HFFc6 (cell line): ENCODE measurements around the gene DDX42. TPM values are rescaled to one million over a fixed set of nuclear protein-coding genes. Genes with fewer than 3 reads are reported as not detected.

Experiments used
- DNase-seq: peaks from one replicate; pipeline ENCODE4 v3.0.0-alpha.2; 2018
- H3K27ac Mint-ChIP-seq: 2 replicates; pipeline ENCODE4 v1.8.0; 2020; ENCODE audit warnings: mild to moderate bottlenecking, mixed read lengths
- H3K27me3 Mint-ChIP-seq: 2 replicates; pipeline ENCODE4 v1.8.0; 2021; ENCODE audit warnings: mild to moderate bottlenecking, moderate library complexity, mixed read lengths; ENCODE audit not compliant: insufficient read depth
- H3K36me3 Mint-ChIP-seq: 2 replicates; pipeline ENCODE4 v1.8.0; 2021; ENCODE audit warnings: low read depth, mixed read lengths
- H3K4me1 Mint-ChIP-seq: 2 replicates; pipeline ENCODE4 v1.8.0; 2020; ENCODE audit warnings: low read depth, mixed read lengths
- H3K4me3 Mint-ChIP-seq: 2 replicates; pipeline ENCODE4 v1.8.0; 2020; ENCODE audit warnings: mild to moderate bottlenecking, moderate library complexity, mixed read lengths
- H3K9me3 Mint-ChIP-seq: 2 replicates; pipeline ENCODE4 v1.8.0; 2020; ENCODE audit warnings: mild to moderate bottlenecking, mixed read lengths
- total RNA-seq, 6 experiments: library from RNA; stranded (reverse); fragmentation: NEBNext Ultra II Directional; extraction: Animal tissue kit (Norgen Biotek cat#: 25700); gene quantifications; 2 replicates in 1 of 6; 3 replicates in 5 of 6; pipeline ENCODE4 v1.2.3, GENCODE V29; 2021
- TF ChIP-seq, protein P1 (sequence below): fragments of 200-600 bp; sonication (generic); IDR thresholded peaks from 2 replicates; pipeline ENCODE4 v1.5.0; 2021; ENCODE audit warnings: antibody characterized with exemption, mild to moderate bottlenecking

Gene DDX42
- total RNA-seq, 6 experiments from 2014 or later, result 76.2 to 88.4 (median 80.2) TPM

DNA sequence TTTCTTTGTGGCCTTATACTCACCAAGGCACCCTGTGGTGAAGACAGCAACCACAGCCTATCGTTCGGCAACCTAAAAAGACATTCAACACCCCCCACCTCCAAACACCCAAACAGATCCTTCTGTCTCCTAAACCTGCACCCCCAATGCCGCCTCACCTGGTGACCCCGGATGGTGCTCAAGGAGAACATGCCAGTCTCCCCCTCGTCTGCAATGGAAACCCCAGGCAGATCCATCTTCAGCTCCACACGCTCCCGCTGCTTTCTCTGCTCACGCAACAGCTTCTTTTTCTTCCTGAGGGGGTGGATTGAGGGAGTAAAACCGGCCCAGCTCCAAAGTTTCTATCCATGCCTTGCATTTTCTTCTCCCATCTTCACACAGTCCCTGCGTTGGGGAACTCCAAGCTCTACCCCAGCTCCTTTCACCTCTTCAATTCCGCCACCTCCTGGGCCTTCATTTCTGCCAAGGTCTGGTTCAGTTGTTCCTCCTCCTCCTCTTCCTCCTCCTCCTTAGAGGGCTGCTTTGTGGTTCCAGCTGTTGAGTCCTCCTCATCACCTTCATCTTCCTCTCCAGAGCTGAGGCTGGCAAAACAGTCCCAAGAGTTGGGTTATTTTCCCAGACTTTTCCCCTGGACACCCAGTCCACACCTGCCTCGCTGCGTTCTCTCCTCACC is 49.8 kb downstream of the DDX42 start:
- Mint-ChIP-seq H3K9me3 (no peaks in the 10 kb centered on the region; the same call in 1 of the 2 replicates), H3K27me3 (peaks cover 14% of the 10 kb centered on the region), H3K4me1 (peaks cover 34% of the 10 kb centered on the region), H3K27ac (peak overlapping the region; percentile 31), H3K4me3 (peak overlapping the region; percentile 23; the same call in 1 of the 2 replicates), H3K36me3 (peaks cover 77% of the 10 kb centered on the region)
- TF ChIP-seq, protein P1, sequence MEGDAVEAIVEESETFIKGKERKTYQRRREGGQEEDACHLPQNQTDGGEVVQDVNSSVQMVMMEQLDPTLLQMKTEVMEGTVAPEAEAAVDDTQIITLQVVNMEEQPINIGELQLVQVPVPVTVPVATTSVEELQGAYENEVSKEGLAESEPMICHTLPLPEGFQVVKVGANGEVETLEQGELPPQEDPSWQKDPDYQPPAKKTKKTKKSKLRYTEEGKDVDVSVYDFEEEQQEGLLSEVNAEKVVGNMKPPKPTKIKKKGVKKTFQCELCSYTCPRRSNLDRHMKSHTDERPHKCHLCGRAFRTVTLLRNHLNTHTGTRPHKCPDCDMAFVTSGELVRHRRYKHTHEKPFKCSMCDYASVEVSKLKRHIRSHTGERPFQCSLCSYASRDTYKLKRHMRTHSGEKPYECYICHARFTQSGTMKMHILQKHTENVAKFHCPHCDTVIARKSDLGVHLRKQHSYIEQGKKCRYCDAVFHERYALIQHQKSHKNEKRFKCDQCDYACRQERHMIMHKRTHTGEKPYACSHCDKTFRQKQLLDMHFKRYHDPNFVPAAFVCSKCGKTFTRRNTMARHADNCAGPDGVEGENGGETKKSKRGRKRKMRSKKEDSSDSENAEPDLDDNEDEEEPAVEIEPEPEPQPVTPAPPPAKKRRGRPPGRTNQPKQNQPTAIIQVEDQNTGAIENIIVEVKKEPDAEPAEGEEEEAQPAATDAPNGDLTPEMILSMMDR, result no peak
- DNase-seq, result no peak

DNA sequence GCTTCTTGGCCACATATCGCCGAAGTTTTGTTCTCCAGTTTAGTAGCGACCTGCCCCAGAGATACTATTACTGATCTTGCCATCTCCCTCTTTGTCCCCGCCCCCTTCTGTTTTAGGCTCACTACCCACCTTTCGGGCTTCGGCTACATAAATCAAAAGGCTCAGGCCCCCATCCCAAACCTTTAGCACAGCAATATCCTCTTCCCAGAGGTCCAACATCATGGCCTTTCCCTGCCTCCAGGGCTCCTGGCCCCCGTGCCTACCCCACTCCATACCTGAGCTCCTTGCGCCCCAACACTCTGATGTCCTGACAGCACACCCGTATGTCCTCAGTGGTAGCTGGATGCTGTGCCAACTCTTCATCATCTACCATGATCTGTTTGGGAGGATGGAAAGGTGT is 50.4 kb downstream of the DDX42 start:
- H3K4me1 Mint-ChIP-seq, result peaks cover 40% of the 10 kb centered on the region
- peaks cover 14% of the 10 kb centered on the region for H3K27me3 Mint-ChIP-seq
- H3K27ac Mint-ChIP-seq, result peak overlapping the region; percentile 25
- no peak for DNase-seq
- peaks cover 73% of the 10 kb centered on the region for H3K36me3 Mint-ChIP-seq
- no peaks in the 10 kb centered on the region; the same call in 1 of the 2 replicates for H3K9me3 Mint-ChIP-seq
- peak overlapping the region; percentile 30; the same call in 1 of the 2 replicates for H3K4me3 Mint-ChIP-seq
- TF ChIP-seq, protein P1, result no peak

DNA sequence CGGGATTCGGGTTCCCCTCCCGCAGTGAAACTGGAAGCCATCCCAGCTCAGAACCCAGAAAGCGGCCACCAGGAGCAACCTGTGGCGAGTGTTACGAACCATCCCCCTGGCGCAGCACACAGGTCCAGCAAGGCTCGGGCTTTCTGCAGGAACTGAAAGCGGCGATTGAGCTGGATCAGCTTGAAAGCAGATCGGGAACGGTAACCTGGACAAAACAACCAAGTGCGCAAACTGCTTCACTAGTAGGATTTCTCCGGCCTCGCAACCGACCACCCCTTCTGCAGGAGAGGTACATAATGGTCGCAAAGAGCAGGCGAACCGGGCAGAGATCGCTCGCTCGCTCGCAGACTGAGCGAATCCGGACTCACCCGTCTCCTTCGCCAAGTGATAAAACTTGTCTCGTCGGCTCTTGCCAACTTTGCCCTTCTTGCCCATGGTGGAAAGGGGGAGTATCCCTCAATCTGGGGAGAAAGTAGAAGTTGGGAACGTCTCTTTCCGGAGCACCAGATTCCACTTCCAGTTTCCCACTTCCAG is 52.6 kb downstream of the DDX42 start:
- Mint-ChIP-seq H3K36me3 (peaks cover 76% of the 10 kb centered on the region), H3K27me3 (peaks cover 8% of the 10 kb centered on the region), H3K4me1 (peaks cover 46% of the 10 kb centered on the region), H3K9me3 (no peaks in the 10 kb centered on the region; the same call in 1 of the 2 replicates), H3K4me3 (peak overlapping the region; percentile 97), H3K27ac (peak overlapping the region; percentile 100)
- DNase-seq, result peak; percentile 18
- TF ChIP-seq, protein P1, result 0 out of 2 replicates have a peak, but pooled peaks have one; percentile 9

DNA sequence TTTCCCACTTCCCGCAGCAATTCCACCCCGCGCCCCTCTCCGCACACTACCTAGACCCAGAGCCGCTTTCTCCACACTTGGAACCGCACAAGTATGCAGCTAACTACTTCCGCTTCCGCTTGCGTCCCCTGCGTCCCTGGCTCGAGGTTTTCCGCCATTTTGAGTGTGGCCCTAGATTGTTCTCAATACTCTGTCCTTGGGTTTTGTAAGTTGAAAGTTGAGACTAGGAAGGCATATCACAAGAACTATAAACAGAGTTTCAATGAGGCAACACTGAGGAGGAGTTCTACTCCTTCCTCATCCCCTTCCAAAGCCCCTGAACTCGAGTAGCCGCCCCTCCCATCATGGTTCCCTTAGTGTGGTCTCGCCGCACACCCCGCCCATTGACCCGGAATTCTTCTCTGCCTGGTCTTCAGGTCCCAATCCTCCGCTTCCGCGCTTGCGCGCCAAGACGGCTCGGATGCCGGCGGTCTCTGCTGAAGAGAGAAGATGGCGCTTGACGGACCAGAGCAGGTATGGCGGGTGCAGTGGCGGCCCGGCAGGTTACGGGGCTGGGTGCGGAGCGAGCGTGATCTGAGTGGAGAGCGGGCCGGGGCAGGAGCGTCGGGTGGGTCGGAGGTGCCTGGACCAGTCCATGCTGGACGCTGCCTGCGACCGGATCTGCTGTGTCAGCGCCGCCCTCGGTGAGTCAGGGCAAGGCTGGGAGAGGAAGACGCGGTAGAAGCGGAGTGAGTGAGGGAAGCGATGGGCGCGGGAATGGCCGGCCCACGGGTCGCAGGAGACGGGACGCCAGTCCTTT is 53.2 kb downstream of the DDX42 start, which contains the start of the genes FTSJ3 and PSMC5:
FTSJ3 (minus strand) TSS at position 662 of the 799 bp plus-strand sequence. CDS start 761 bp downstream, outside the sequence.
PSMC5 (plus strand) TSS at position 430 of the 799 bp plus-strand sequence; CDS start at position 490, 60 bp downstream.
- Mint-ChIP-seq H3K36me3 (peaks cover 75% of the 10 kb centered on the region), H3K27ac (peak within 1 kb of the TSS; percentile 100)

DNA sequence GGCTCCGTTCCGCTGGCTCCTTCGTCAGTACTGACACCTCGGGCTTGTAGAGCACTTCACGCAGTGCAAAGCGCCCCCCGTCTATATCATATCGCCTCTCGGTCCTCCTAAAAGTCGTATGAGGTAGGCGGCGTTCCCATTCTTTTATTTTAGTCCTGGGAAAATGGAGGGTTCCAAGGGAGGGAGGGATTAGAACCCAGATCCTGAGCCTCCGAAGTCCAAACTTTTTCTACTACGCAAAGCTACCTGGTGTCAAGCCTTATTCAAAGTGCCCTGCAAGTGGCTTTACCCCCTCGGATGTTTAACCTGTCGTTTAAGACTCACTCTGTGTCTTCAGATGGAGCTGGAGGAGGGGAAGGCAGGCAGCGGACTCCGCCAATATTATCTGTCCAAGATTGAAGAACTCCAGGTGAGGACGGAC is 53.8 kb downstream of the DDX42 start:
- TF ChIP-seq, protein P1, result peak; percentile 32; the same call in 1 of the 2 replicates
- peaks cover 8% of the 10 kb centered on the region for H3K27me3 Mint-ChIP-seq
- H3K27ac Mint-ChIP-seq, result peak overlapping the region; percentile 100
- no peak for DNase-seq
- H3K4me3 Mint-ChIP-seq, result peak overlapping the region; percentile 97
- H3K36me3 Mint-ChIP-seq, result peaks cover 70% of the 10 kb centered on the region
- no peaks in the 10 kb centered on the region; the same call in 1 of the 2 replicates for H3K9me3 Mint-ChIP-seq
- H3K4me1 Mint-ChIP-seq, result peaks cover 46% of the 10 kb centered on the region

More for the DNA sequence above, 53.2 kb downstream of the DDX42 start, which contains the start of the genes FTSJ3 and PSMC5:
- Mint-ChIP-seq H3K9me3 (no peaks in the 10 kb centered on the region; the same call in 1 of the 2 replicates), H3K27me3 (peaks cover 8% of the 10 kb centered on the region), H3K4me3 (peak within 1 kb of the TSS; percentile 97), H3K4me1 (peaks cover 46% of the 10 kb centered on the region)
- peak; percentile 91 for DNase-seq
- TF ChIP-seq, protein P1, result peak; percentile 62
